HepG2 (cell line): Measurements from ENCODE around the gene LRBA. TPM values are rescaled to one million over a fixed set of nuclear protein-coding genes. Genes with fewer than 3 reads are reported as not detected.

Experiments used
- ATAC-seq: fragments of 200-7000 bp; cut with Tn5 transposase; 3 replicates; pipeline ENCODE4 v1.9.1; 2020; ENCODE audit warnings: mild to moderate bottlenecking, moderate library complexity
- BruUV-seq: library from RNA; stranded (reverse); fragments of 400-500 nt; replicated peaks from 2 replicates; lab custom pipeline; 2021; lab: Mats Ljungman, UMichigan
- CTCF ChIA-PET: fragments of 300-600 bp; formaldehyde crosslinking; extraction: SDS; loops from one replicate; lab custom pipeline; 2021; ENCODE audit warnings: low total read pairs, inconsistent platforms, low intra/inter-chr PET ratio; lab: Yijun Ruan, JAX
- POLR2A ChIA-PET: fragments of 350-600 bp; sonication (Branson Sonifier 250); formaldehyde crosslinking; loops from one replicate; lab custom pipeline; 2020; ENCODE audit warnings: antibody characterized with exemption, inconsistent platforms; lab: Yijun Ruan, JAX
- DNase-seq: peaks from one replicate; pipeline ENCODE4 v3.0.0-alpha.2; 2015; ENCODE audit warnings: low spot score
- FAIRE-seq: peaks from 3 replicates; lab custom pipeline; 2011; peaks lifted over from hg19 to GRCh38; lab: Jason Lieb, UNC
- H2AFZ ChIP-seq: one replicate; pipeline ENCODE4 v1.6.1; 2011; ENCODE audit warnings: low read length, inconsistent platforms
- H3K27ac ChIP-seq: fragments of 300-600 bp; 3 replicates; pipeline ENCODE4 v1.8.0; 2011; ENCODE audit warnings: mixed run types, mild to moderate bottlenecking, mixed read lengths, low read length, inconsistent platforms; ENCODE audit not compliant: insufficient read depth; ENCODE audit errors: extremely low read length
- H3K27me3 ChIP-seq, 2 experiments: fragments of 200-600 bp in 1 of 2; 2 replicates in 1 of 2; 3 replicates in 1 of 2; pipeline versions ENCODE4 v1.6.0 to v1.8.0; 2011; ENCODE audit warnings: low read length in 2 of 2, mild to moderate bottlenecking in 2 of 2, moderate library complexity in 2 of 2, inconsistent platforms in 1 of 2; ENCODE audit not compliant: insufficient read depth in 2 of 2, control insufficient read depth in 1 of 2
- H3K36me3 ChIP-seq, 2 experiments: fragments of 200-600 bp in 1 of 2; replicated peaks in 1 of 2; 2 replicates in 1 of 2; 3 replicates in 1 of 2; pipeline versions ENCODE4 v1.5.1 to v1.8.0; 2011; ENCODE audit warnings: low read length in 2 of 2, inconsistent platforms in 1 of 2; ENCODE audit not compliant: insufficient read depth in 2 of 2, control insufficient read depth in 1 of 2
- H3K4me1 ChIP-seq: 2 replicates; pipeline ENCODE4 v1.5.1; 2012; ENCODE audit warnings: low read length, inconsistent platforms; ENCODE audit not compliant: insufficient read depth
- H3K4me2 ChIP-seq: 2 replicates; pipeline ENCODE4 v1.6.0; 2011; ENCODE audit warnings: low read depth, low read length, inconsistent platforms
- H3K4me3 ChIP-seq, 3 experiments: fragments of 200-600 bp in 1 of 3; sonication (generic), shearing (Covaris generic) in 1 of 3; replicated peaks in 1 of 3; 2 replicates each; pipeline ENCODE4 v1.5.1; 2011 to 2016; ENCODE audit warnings: low read length in 3 of 3, inconsistent platforms in 2 of 3, low read depth in 2 of 3, mild to moderate bottlenecking in 2 of 3, control low read depth in 1 of 3, mixed read lengths in 1 of 3; ENCODE audit not compliant: insufficient read depth in 1 of 3
- H3K79me2 ChIP-seq: one replicate; pipeline ENCODE4 v1.6.1; 2011; ENCODE audit warnings: low read length, inconsistent platforms; ENCODE audit not compliant: insufficient read depth
- H3K9ac ChIP-seq: 2 replicates; pipeline ENCODE4 v1.6.0; 2011; ENCODE audit warnings: mild to moderate bottlenecking, low read depth, low read length, inconsistent platforms; ENCODE audit not compliant: insufficient read depth
- H3K9me3 ChIP-seq: 2 replicates; pipeline ENCODE4 v1.5.1; 2012; ENCODE audit warnings: mild to moderate bottlenecking, low read length
- H4K20me1 ChIP-seq: 2 replicates; pipeline ENCODE4 v1.6.0; 2011; ENCODE audit warnings: inconsistent platforms, mild to moderate bottlenecking, low read length, moderate library complexity; ENCODE audit not compliant: insufficient read depth
- ARID3A ChIP-seq: IDR thresholded peaks from 2 replicates; pipeline ENCODE4 v1.6.1; 2012; ENCODE audit warnings: low read depth, low read length, improper control_type of control experiment
- CTCF ChIP-seq: sonication (generic); formaldehyde crosslinking; IDR thresholded peaks from 2 replicates; pipeline ENCODE4 v1.5.0; 2020; ENCODE audit warnings: mild to moderate bottlenecking, missing genetic modification reagents, moderate library complexity
- FOXC1 ChIP-seq: sonication (generic); formaldehyde crosslinking; IDR thresholded peaks from 2 replicates; pipeline ENCODE4 v1.8.0; 2022; ENCODE audit warnings: mild to moderate bottlenecking, missing genetic modification reagents, borderline replicate concordance
- GLMP ChIP-seq: sonication (generic); formaldehyde crosslinking; IDR thresholded peaks from 2 replicates; pipeline ENCODE4 v1.9.0; 2021; ENCODE audit warnings: missing genetic modification reagents, mild to moderate bottlenecking, borderline replicate concordance
- GZF1 ChIP-seq: sonication (generic); formaldehyde crosslinking; IDR thresholded peaks from 2 replicates; pipeline ENCODE4 v1.5.1; 2020; ENCODE audit warnings: mild to moderate bottlenecking, missing genetic modification reagents
- MATR3 ChIP-seq: sonication (generic); formaldehyde crosslinking; IDR thresholded peaks from 2 replicates; pipeline ENCODE4 v1.4.0; 2020; ENCODE audit warnings: missing genetic modification reagents
- MTERF4 ChIP-seq: sonication (generic); formaldehyde crosslinking; IDR thresholded peaks from 2 replicates; pipeline ENCODE4 v1.8.0; 2023; ENCODE audit warnings: mild to moderate bottlenecking, missing genetic modification reagents
- PATZ1 ChIP-seq: sonication (generic); formaldehyde crosslinking; IDR thresholded peaks from 2 replicates; pipeline ENCODE4 v1.4.0; 2020; ENCODE audit warnings: missing genetic modification reagents
- SMAD3 ChIP-seq: sonication (generic); formaldehyde crosslinking; IDR thresholded peaks from 2 replicates; pipeline ENCODE4 v1.4.0; 2020; ENCODE audit warnings: missing genetic modification reagents
- SP140L ChIP-seq: sonication (generic); formaldehyde crosslinking; IDR thresholded peaks from 2 replicates; pipeline ENCODE4 v1.4.0; 2020; ENCODE audit warnings: missing genetic modification reagents, borderline replicate concordance
- ZBTB8A ChIP-seq: sonication (generic); formaldehyde crosslinking; IDR thresholded peaks from 2 replicates; pipeline ENCODE4 v1.4.0; 2020; ENCODE audit warnings: mild to moderate bottlenecking, low read depth, missing genetic modification reagents, borderline replicate concordance
- ZNF30 ChIP-seq: sonication (generic); formaldehyde crosslinking; IDR thresholded peaks from 2 replicates; pipeline ENCODE4 v1.5.0; 2020; ENCODE audit warnings: mild to moderate bottlenecking, missing genetic modification reagents
- ZNF678 ChIP-seq: sonication (generic); formaldehyde crosslinking; IDR thresholded peaks from 2 replicates; pipeline ENCODE4 v1.4.0; 2020; ENCODE audit warnings: mild to moderate bottlenecking, missing genetic modification reagents
- WGBS: methylation state at CpG from one replicate; pipeline ENCODE4 v1.1.6; 2017; ENCODE audit warnings: low lambda C conversion rate; 5-methylcytosine and 5-hydroxymethylcytosine counted together
- in situ Hi-C: cut with HindIII; loops from 2 replicates; pipeline ENCODE4 v1.10.0; 2017; ENCODE audit warnings: low pct_unique_long_range_greater_than_20kb; ENCODE audit not compliant: extremely low pct_ligation_motif_present
- intact Hi-C: fragments of 100-400 bp; cut with micrococcal nuclease; formaldehyde crosslinking; loops from one replicate; pipeline ENCODE4 v1.10.0; 2022; ENCODE audit not compliant: unreplicated experiment
- polyA plus RNA-seq, 8 experiments: library from polyadenylated mRNA; depleted of rRNA in 3 of 8; stranded (reverse) in 7 of 8; unstranded in 1 of 8; fragments of >200 nt; fragmentation: Illumina TruSeq in 4 of 8; extraction: Trizol in 4 of 8; gene quantifications; 2 replicates each; pipeline versions ENCODE4 v1.2.1 to v1.2.3, GENCODE V29; 2011 to 2016; ENCODE audit warnings: low read depth in 4 of 8, missing spikeins in 1 of 8, mixed read lengths in 1 of 8; ENCODE audit not compliant: insufficient read depth in 1 of 8
- total RNA-seq, 5 experiments: library from RNA; depleted of rRNA; stranded (reverse); fragments of >200 nt; fragmentation: Illumina TruSeq; extraction: Trizol; gene quantifications; 2 replicates each; pipeline ENCODE4 v1.2.3, GENCODE V29; 2016; ENCODE audit warnings: low read depth in 1 of 5
- TF ChIP-seq, protein P1 (sequence below): IDR thresholded peaks from 2 replicates; pipeline ENCODE4 v1.6.1; 2016; ENCODE audit warnings: control low read depth

The LRBA gene
- total and polyA plus RNA-seq, 2 of the 13 experiments (the other 11 are each of a cell fraction or from before 2014, with no cell fraction given), result 21.0 to 37.2 TPM

DNA sequence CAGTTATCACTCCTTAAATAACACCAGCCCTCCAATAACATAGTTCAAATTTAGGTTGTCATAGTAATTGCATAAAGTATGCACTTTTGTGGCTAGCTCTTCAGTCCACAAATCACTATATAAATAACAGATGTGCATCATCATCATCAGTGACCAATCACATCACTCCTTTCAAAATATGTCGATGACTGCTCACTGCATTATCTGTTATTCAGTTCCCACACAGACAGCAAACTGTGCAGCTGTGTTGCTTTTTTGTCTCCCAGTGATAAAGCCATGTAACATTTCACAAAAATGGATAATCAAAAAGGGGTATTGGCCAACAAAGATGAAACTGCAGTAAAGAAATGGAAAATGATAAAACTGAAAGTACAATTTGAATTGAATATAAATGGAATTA is 731.4 kb downstream of the LRBA start:
- in situ Hi-C loops (no loop called here), intact Hi-C loops (no loop called here)
- no peaks in the 10 kb centered on the region for H3K27me3 ChIP-seq
- WGBS, result 95% methylated on average over 1 of the region's 1 CpG
- peaks cover under 1% of the 10 kb centered on the region; the same call in 1 of the 2 replicates for H3K4me1 ChIP-seq
- H2AFZ ChIP-seq, result no peak overlapping the region
- H3K9me3 ChIP-seq, result no peaks in the 10 kb centered on the region
- no peak for FAIRE-seq
- no peaks in the 10 kb centered on the region for H4K20me1 ChIP-seq
- no peaks in the 10 kb centered on the region for H3K79me2 ChIP-seq
- CTCF ChIA-PET, result no interaction called here
- BruUV-seq, result no TSS peak
- no peak for ATAC-seq
- no peak overlapping the region for H3K9ac ChIP-seq
- no peak overlapping the region for H3K27ac ChIP-seq
- no peak overlapping the region for H3K4me2 ChIP-seq
- POLR2A ChIA-PET, result no interaction called here
- no peak overlapping the region for H3K4me3 ChIP-seq
- DNase-seq, result no peak
- H3K36me3 ChIP-seq, result peaks cover 1 to 5% of the 10 kb centered on the region in 2 experiments; a peak in 2 of 5 replicates
- TF ChIP-seq PATZ1 (CRISPR knock-in tag), result no peak
- no peak for TF ChIP-seq MATR3 (CRISPR knock-in tag)
- TF ChIP-seq SMAD3 (CRISPR knock-in tag), result no peak
- TF ChIP-seq ZNF678, result no peak
- no peak for TF ChIP-seq GLMP (CRISPR knock-in tag)
- TF ChIP-seq FOXC1 (CRISPR knock-in tag), result no peak
- no peak for TF ChIP-seq MTERF4 (CRISPR knock-in tag)
- TF ChIP-seq, protein P1, sequence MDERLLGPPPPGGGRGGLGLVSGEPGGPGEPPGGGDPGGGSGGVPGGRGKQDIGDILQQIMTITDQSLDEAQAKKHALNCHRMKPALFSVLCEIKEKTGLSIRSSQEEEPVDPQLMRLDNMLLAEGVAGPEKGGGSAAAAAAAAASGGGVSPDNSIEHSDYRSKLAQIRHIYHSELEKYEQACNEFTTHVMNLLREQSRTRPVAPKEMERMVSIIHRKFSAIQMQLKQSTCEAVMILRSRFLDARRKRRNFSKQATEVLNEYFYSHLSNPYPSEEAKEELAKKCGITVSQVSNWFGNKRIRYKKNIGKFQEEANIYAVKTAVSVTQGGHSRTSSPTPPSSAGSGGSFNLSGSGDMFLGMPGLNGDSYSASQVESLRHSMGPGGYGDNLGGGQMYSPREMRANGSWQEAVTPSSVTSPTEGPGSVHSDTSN (CRISPR knock-in tag), result no peak
- no peak for TF ChIP-seq ZNF30 (CRISPR knock-in tag)
- no peak for TF ChIP-seq CTCF (CRISPR knock-in tag)
- TF ChIP-seq ARID3A, result no peak
- no peak for TF ChIP-seq ZBTB8A (CRISPR knock-in tag)
- no peak for TF ChIP-seq SP140L (CRISPR knock-in tag)
- no peak for TF ChIP-seq GZF1 (CRISPR knock-in tag)
